Endothelial cell (in vitro differentiated cells): ENCODE data around the gene PRKACA. TPM values are rescaled to one million over a fixed set of nuclear protein-coding genes. Genes with fewer than 3 reads are reported as not detected.

Experiments used
- DNase-seq: peaks from one replicate; pipeline ENCODE4 v3.0.0; 2021; ENCODE audit warnings: low spot score
- H3K27ac Mint-ChIP-seq: one replicate; pipeline ENCODE4 v1.8.0; 2021; ENCODE audit warnings: mixed read lengths, inconsistent platforms; ENCODE audit not compliant: unreplicated experiment
- H3K27me3 Mint-ChIP-seq: one replicate; pipeline ENCODE4 v1.8.0; 2021; ENCODE audit warnings: mild to moderate bottlenecking, moderate library complexity, mixed read lengths, inconsistent platforms; ENCODE audit not compliant: unreplicated experiment
- H3K36me3 Mint-ChIP-seq: one replicate; pipeline ENCODE4 v1.8.0; 2021; ENCODE audit warnings: mild to moderate bottlenecking, low read depth, mixed read lengths, inconsistent platforms; ENCODE audit not compliant: unreplicated experiment
- H3K4me1 Mint-ChIP-seq: one replicate; pipeline ENCODE4 v1.8.0; 2021; ENCODE audit warnings: mild to moderate bottlenecking, mixed read lengths, inconsistent platforms; ENCODE audit not compliant: unreplicated experiment
- H3K4me3 Mint-ChIP-seq: one replicate; pipeline ENCODE4 v1.8.0; 2021; ENCODE audit warnings: mild to moderate bottlenecking, mixed read lengths, inconsistent platforms; ENCODE audit not compliant: unreplicated experiment
- H3K9me3 Mint-ChIP-seq: one replicate; pipeline ENCODE4 v1.8.0; 2021; ENCODE audit warnings: mixed read lengths, inconsistent platforms; ENCODE audit not compliant: unreplicated experiment
- long read RNA-seq: library from polyadenylated mRNA; unstranded; transcript quantifications from one replicate; pipeline ENCODE4 v2.0.0, GENCODE V29; 2020; ENCODE audit not compliant: unreplicated experiment
- total RNA-seq: library from RNA; stranded (reverse); fragmentation: NEBNext Ultra II Directional; extraction: Animal tissue kit (Norgen Biotek cat#: 25700); gene quantifications from one replicate; pipeline ENCODE4 v1.2.1, GENCODE V29; 2021; ENCODE audit not compliant: unreplicated experiment
- TF ChIP-seq, protein P1 (sequence below): fragments of 200-600 bp; sonication (generic); IDR thresholded peaks from one replicate; pipeline ENCODE4 v1.5.0; 2021; ENCODE audit warnings: antibody characterized with exemption; ENCODE audit not compliant: unreplicated experiment

PRKACA gene
- total RNA-seq, result 122 TPM
- long read RNA-seq, partial matches to known transcripts, result 0 of 5 reads
- long read RNA-seq, other reads (novel, unspliced or antisense), result 4 of 5 reads

DNA sequence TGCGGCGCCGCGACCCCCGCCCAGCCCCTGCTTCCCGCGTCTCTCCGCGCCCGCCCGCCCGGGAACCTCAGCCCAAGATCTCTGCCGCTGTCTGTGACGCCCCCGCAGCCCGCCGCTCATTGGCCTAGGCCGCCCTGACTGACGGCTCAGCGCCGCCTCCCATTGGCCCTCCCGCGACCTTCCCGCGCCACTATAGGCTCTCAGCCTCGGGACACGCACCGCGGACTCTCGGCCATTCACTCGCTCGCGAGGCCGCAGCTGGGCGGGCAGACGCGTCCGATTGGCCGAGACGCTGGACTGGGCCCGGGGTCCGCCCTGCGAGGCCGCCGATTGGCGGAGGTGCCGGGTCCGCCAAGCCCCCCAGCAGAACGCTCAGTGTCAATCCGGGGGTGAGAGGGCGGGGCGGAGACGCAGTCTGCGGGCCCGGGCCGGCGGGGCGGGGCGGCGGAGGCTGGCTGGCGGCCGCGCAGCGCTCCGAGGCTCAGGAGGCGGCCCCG lies at the start of gene PRKACA:
Gene PRKACA, minus strand, starts transcription at position 95 of the 497 bp plus-strand sequence. CDS start 215 bp downstream, outside the sequence.
- Mint-ChIP-seq H3K4me3 (peak within 1 kb of the TSS; percentile 95), H3K4me1 (peaks cover 47% of the 10 kb centered on the region), H3K27ac (peak within 1 kb of the TSS; percentile 89), H3K27me3 (peaks cover 10% of the 10 kb centered on the region), H3K9me3 (no peaks in the 10 kb centered on the region), H3K36me3 (peaks cover 9% of the 10 kb centered on the region)
- TF ChIP-seq, protein P1, sequence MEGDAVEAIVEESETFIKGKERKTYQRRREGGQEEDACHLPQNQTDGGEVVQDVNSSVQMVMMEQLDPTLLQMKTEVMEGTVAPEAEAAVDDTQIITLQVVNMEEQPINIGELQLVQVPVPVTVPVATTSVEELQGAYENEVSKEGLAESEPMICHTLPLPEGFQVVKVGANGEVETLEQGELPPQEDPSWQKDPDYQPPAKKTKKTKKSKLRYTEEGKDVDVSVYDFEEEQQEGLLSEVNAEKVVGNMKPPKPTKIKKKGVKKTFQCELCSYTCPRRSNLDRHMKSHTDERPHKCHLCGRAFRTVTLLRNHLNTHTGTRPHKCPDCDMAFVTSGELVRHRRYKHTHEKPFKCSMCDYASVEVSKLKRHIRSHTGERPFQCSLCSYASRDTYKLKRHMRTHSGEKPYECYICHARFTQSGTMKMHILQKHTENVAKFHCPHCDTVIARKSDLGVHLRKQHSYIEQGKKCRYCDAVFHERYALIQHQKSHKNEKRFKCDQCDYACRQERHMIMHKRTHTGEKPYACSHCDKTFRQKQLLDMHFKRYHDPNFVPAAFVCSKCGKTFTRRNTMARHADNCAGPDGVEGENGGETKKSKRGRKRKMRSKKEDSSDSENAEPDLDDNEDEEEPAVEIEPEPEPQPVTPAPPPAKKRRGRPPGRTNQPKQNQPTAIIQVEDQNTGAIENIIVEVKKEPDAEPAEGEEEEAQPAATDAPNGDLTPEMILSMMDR, result no peak
- DNase-seq, result peak; percentile 98

DNA sequence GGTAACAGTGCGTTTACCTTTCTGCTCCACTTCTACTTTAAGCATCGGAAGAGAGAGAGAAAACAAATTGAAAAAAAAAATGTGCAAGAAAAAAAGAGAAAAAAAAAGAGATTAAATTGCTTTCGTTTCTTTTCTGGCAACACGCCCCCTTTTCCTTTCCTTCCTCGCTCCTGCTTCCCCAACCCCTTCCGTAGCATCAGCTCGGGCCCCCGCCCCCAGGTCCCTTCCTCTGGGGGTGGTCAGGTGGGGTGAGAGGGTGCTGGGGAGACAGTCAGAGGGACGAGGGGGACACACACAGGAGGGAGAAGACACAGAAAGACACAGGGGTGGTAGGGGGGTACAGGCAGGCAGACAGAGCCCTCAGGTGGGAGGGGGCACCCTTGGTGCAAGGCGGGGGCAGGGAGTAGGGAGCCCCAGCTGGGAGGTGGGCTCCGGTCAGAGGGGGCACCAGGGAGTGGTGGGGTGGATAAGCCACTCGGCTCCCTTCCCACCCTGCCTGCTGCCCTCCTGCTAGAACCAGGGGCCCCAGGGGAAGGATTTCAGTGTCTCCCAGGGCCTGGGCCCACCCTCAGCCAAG lies 49.5 kb upstream of the PRKACA start:
- no peaks in the 10 kb centered on the region for H3K9me3 Mint-ChIP-seq
- H3K4me1 Mint-ChIP-seq, result no peaks in the 10 kb centered on the region
- H3K36me3 Mint-ChIP-seq, result peaks cover 30% of the 10 kb centered on the region
- H3K4me3 Mint-ChIP-seq, result no peak overlapping the region
- DNase-seq, result no peak
- H3K27me3 Mint-ChIP-seq, result peaks cover 16% of the 10 kb centered on the region
- no peak overlapping the region for H3K27ac Mint-ChIP-seq
- TF ChIP-seq, protein P1, result no peak

DNA sequence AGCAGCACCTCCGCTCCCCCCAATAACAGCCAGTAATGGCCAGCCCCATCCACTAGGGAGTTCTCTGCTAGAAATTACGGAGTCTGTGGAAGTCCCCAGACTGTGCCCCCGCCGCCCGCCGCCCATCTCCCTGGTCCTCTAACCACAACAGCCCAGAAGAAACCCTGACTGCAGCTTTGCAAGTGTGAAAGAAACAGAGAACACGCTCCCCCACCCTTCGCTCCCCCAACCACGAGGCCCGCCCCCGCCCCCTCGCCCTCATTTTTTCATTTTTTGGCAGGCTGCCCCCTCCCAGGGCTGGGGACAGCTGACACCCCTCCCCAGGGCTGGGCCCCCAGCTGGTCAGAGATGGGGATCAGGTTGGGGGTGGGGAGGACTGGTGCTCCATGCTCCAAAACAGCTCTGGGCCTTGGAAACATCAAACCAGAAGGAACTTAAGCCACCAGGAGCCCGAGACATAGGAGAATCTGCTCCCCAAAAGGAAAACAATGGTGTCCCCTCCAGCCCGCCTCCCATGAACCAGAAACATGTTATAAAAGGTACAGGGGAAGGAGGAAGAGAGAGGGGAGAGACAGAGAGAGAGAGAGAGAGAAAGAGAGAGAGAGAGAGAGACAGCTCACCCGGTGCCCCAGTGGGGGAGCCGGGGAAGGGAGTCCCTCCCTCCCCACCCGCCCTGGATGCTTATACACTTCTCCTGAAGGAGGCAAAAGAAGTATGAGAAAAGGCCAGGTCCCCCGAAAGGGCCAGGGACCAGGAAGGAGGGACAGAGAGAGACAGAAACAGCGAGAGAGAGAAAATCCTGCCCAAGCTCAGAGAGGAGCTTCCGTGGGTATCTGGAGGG lies 48.6 kb upstream of the PRKACA start:
- Mint-ChIP-seq H3K27ac (no peak overlapping the region), H3K27me3 (peaks cover 19% of the 10 kb centered on the region), H3K4me3 (no peak overlapping the region), H3K9me3 (no peaks in the 10 kb centered on the region), H3K4me1 (no peaks in the 10 kb centered on the region), H3K36me3 (peaks cover 24% of the 10 kb centered on the region)
- DNase-seq, result no peak
- TF ChIP-seq, protein P1, result no peak

DNA sequence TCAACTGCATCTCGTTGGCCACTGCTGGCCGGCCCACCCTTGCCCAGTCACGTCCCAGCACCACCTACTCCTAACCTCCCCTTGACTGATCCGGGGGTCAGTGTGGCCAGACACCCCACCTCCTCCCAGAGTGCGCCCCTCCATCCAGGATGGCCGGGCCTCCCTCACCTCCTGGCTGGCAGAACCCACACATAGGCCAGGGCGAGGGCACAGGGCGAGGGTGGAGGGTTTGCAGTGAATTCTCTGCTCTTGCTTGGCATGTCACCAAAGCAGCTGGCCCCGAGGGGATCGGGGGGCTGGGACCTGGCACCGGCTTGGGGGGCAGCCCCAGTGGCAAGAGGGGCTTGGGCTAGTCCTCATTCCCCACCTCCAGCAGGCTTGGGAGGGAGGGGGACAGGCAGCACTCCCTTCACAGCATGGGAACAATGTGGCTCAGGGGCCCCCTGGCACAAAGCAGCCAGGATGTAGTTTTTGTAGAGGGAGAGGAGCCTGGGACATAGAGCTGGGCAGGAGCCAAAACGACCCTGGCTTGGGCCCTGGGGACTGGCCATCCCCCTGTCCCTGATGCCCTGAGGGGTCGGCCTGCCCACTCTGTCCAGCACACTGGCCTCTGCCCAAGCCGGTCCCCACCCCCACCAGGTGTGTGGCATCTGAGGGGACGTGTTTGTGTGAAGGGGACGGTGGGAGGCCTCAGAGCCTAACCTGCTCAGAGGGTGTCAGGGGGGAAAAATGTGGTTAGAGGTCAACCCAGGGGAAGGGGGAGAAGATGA lies 47.3 kb upstream of the PRKACA start:
- H3K27ac Mint-ChIP-seq, result no peak overlapping the region
- H3K9me3 Mint-ChIP-seq, result no peaks in the 10 kb centered on the region
- peaks cover 10% of the 10 kb centered on the region for H3K36me3 Mint-ChIP-seq
- no peaks in the 10 kb centered on the region for H3K4me1 Mint-ChIP-seq
- TF ChIP-seq, protein P1, result no peak
- H3K27me3 Mint-ChIP-seq, result peaks cover 15% of the 10 kb centered on the region
- H3K4me3 Mint-ChIP-seq, result no peak overlapping the region
- no peak for DNase-seq
